WERI-Rb-1 (cell line): Measurements from ENCODE around the gene ZCCHC24.

Experiments used
- DNase-seq: peaks from one replicate; pipeline ENCODE4 v3.0.0-alpha.2; 2020
- H3K27ac ChIP-seq: fragments of 250-450 bp; sonication (Bioruptor Pico); 2 replicates; pipeline ENCODE4 v1.5.1; 2020; ENCODE audit warnings: mild to moderate bottlenecking, moderate library complexity
- H3K27me3 ChIP-seq: fragments of 250-450 bp; sonication (Bioruptor Pico); 2 replicates; pipeline ENCODE4 v1.5.1; 2021; ENCODE audit warnings: mild to moderate bottlenecking, low read depth, moderate library complexity; ENCODE audit not compliant: insufficient read depth, severe bottlenecking
- H3K36me3 ChIP-seq: fragments of 250-450 bp; sonication (Bioruptor Pico); 2 replicates; pipeline ENCODE4 v1.5.1; 2020; ENCODE audit warnings: mild to moderate bottlenecking, moderate library complexity
- H3K4me3 ChIP-seq: 2 replicates; pipeline ENCODE4 v1.5.1; 2011; ENCODE audit warnings: low read depth, mild to moderate bottlenecking, control low read depth, low read length
- H3K9me3 ChIP-seq: fragments of 250-450 bp; sonication (Bioruptor Pico); 2 replicates; pipeline ENCODE4 v1.5.1; 2021; ENCODE audit warnings: mild to moderate bottlenecking, moderate library complexity; ENCODE audit not compliant: severe bottlenecking
- CTCF ChIP-seq: IDR thresholded peaks from 2 replicates; pipeline ENCODE4 v1.5.1; 2011; ENCODE audit warnings: low read depth, mild to moderate bottlenecking, control low read depth, inconsistent platforms, low read length

The ZCCHC24 gene

GRCh38 chr10:79483948-79484347 is 38.5 kb upstream of the ZCCHC24 start:
- TF ChIP-seq CTCF, result no peak
- Histone ChIP-seq H3K4me3 (no peak overlapping the region), H3K27me3 (no peaks in the 10 kb centered on the region), H3K36me3 (no peaks in the 10 kb centered on the region), H3K9me3 (peaks cover 6% of the 10 kb centered on the region), H3K27ac (no peak overlapping the region)
- DNase-seq, result no peak

GRCh38 chr10:79483299-79483698 is 37.9 kb upstream of the ZCCHC24 start:
- H3K27me3 ChIP-seq, result no peaks in the 10 kb centered on the region
- peaks cover 6% of the 10 kb centered on the region for H3K9me3 ChIP-seq
- no peak overlapping the region for H3K4me3 ChIP-seq
- H3K36me3 ChIP-seq, result no peaks in the 10 kb centered on the region
- no peak for DNase-seq
- no peak overlapping the region for H3K27ac ChIP-seq
- TF ChIP-seq CTCF, result no peak

GRCh38 chr10:79482741-79483140 is 37.3 kb upstream of the ZCCHC24 start:
- H3K27me3 ChIP-seq, result no peaks in the 10 kb centered on the region
- TF ChIP-seq CTCF, result no peak
- H3K4me3 ChIP-seq, result no peak overlapping the region
- DNase-seq, result no peak
- H3K36me3 ChIP-seq, result no peaks in the 10 kb centered on the region
- H3K27ac ChIP-seq, result no peak overlapping the region
- H3K9me3 ChIP-seq, result peaks cover 6% of the 10 kb centered on the region

- Histone ChIP-seq H3K9me3 (peaks cover 6% of the 10 kb centered on the region), H3K27ac (no peak overlapping the region), H3K27me3 (no peaks in the 10 kb centered on the region), H3K4me3 (no peak overlapping the region), H3K36me3 (no peaks in the 10 kb centered on the region)
- TF ChIP-seq CTCF, result no peak
- DNase-seq, result no peak
These were observed 36.9 kb upstream of the ZCCHC24 start for GRCh38 chr10:79482304-79482703.

- no peaks in the 10 kb centered on the region for H3K27me3 ChIP-seq
- H3K9me3 ChIP-seq, result peaks cover 6% of the 10 kb centered on the region
- DNase-seq, result no peak
- H3K27ac ChIP-seq, result no peak overlapping the region
- H3K4me3 ChIP-seq, result no peak overlapping the region
- no peaks in the 10 kb centered on the region for H3K36me3 ChIP-seq
- no peak for TF ChIP-seq CTCF
These were observed 34.0 kb upstream of the ZCCHC24 start for GRCh38 chr10:79479283-79479909.

GRCh38 chr10:79477456-79477855 is 32.0 kb upstream of the ZCCHC24 start:
- DNase-seq, result no peak
- no peaks in the 10 kb centered on the region for H3K27me3 ChIP-seq
- no peaks in the 10 kb centered on the region for H3K36me3 ChIP-seq
- peaks cover 6% of the 10 kb centered on the region for H3K9me3 ChIP-seq
- no peak for TF ChIP-seq CTCF
- no peak overlapping the region for H3K4me3 ChIP-seq
- H3K27ac ChIP-seq, result no peak overlapping the region
